GM19328 (cell line): Measurements from ENCODE around the gene DAGLB.
"Not testable (repeated sequence)": the region's sequence is repeated elsewhere in the genome, so short reads cannot be mapped to it uniquely, and the experiment has no call there.

Source experiments
- ATAC-seq: cut with Tn5 transposase; IDR thresholded peaks from one replicate; pipeline ENCODE4 v1.9.1; 2021; ENCODE audit warnings: mild to moderate bottlenecking, moderate library complexity; ENCODE audit not compliant: unreplicated experiment

DAGLB gene

DNA sequence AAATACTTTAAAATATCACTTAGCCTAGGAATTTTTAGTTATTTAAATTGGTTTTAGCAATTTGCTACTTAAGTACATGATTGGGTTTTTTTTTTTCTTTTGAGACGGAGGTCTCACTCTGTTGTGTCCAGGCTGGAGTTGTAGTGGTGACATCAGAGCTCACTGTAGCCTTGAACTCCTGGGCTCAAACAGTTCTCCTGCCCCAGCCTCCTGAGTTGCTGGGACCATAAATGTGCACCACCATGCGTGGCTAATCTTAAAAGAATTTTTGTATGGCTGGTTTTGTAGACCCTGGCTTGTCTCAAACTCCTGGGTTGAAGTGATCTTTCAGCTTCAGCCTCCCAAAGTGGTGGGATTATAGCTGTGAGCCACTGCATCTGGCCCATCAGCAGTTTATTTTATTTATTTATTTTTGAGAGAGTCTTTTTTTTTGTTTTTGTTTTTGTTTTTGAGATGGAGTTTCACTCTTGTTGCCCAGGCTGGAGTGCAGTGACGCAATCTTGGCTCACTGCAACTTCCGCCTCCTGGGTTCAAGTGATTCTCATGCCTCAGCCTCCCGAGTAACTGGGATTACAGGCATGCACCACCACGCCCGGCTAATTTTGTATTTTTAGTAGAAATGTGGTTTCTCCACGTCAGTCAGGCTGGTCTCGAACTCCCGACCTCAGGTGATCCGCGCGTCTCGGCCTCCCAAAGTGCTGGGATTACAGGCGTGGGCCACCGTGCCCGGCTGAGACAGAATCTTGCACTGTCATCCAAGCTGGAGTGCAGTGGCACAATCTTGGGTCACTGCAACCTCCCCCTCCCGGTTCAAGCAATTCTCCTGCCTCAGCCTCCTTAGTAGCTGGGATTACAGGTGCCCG, 47.3 kb downstream of the DAGLB start:
- ATAC-seq, result not testable (repeated sequence)

DNA sequence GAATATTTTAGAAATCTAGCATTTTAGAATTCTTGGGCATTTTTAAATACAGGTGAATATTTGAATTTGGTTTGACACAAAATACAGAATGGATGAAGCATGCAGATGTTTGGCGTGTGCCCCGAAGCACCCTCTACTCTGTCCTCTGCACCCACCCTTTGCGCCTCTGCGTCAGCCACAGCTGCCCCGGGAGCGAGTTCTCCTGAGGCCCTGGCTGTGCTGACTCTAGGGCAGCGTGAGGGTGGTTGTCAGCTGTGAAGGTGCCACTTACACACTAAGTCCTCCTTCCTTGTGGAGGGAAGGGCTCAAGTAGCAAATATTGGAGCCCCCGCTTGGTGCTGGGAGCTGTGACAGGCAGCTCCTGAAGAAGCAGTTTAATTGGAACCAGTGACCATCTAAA, 48.4 kb downstream of the DAGLB start:
- no peak for ATAC-seq

DNA sequence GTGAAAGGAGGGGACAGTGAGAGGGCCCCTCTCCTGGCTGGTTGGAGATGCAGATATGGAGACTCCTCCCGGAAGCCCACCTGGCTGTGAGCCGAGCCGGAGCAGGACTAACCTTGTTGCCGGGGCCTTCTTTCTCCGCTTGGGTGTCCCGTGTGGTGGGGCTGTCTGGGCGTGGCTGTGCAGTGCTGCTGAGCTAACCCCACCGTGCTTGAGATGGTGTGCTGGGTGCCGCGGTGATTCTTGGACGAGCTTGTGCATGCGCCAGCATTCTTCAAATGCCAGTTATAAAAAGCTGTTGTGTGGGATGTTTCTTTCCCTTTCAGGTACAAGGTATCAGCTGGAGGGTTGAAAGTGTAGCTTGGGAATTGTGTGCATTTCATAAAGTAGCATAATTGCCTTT, 48.8 kb downstream of the DAGLB start:
- ATAC-seq, result no peak

- ATAC-seq, result not testable (repeated sequence)
These were observed 49.8 kb downstream of the DAGLB start for GRCh38 chr7:6397759-6398495.

DNA sequence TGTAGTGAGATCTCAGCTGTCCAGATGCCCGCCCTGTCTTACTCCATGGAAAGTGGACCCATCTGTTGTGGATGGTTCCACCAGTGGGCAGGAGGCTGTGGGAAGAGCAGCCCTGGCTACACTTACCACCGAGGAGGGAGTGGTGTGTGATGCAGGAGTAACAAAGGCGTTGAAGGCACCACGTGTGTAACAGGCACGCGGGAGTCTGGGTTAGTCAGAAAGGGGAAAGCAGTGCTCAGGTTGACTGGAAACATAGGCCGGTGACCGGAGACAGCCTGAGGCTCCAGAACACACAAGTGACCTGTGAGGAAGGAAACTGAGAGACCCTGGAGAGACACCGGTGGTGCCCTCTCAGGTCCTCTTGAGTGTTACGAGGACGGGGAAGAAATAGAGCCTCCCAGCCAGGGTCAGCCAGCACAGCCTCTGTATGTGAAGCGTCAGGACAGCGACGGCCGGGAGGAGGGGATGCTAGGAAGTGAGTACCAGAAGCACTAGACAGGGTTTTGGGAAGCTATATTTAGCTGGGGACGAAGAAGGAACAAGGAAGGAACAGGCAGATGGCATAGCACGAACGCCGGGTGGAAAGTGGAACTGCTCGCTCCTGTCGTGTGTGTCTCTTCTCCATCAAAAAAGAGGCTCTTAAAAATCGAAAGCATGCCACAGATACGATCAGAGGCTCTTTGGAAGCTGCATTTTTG, 51.7 kb downstream of the DAGLB start:
- ATAC-seq, result no peak

- ATAC-seq, result no peak
These were observed 53.6 kb downstream of the DAGLB start for GRCh38 chr7:6394114-6394513.

DNA sequence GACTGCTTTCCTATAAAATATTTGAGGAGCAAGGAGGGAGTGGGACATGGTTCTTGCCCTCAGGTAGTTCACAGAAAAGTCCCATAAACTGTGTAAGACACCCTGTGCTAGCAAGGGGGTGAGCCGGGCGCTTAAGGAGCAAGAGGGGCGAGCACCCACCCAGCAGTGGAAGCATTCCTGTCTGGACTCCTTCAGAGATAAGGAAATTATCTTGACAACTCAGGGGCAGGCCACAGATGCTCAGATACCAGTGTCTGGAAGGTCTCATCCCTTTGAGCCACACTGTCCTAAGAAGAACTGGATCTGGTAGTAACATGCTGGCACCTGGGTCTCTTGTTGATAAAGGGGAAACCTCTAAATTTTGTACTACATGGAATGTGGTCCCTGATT, 54.1 kb downstream of the DAGLB start:
- no peak for ATAC-seq

DNA sequence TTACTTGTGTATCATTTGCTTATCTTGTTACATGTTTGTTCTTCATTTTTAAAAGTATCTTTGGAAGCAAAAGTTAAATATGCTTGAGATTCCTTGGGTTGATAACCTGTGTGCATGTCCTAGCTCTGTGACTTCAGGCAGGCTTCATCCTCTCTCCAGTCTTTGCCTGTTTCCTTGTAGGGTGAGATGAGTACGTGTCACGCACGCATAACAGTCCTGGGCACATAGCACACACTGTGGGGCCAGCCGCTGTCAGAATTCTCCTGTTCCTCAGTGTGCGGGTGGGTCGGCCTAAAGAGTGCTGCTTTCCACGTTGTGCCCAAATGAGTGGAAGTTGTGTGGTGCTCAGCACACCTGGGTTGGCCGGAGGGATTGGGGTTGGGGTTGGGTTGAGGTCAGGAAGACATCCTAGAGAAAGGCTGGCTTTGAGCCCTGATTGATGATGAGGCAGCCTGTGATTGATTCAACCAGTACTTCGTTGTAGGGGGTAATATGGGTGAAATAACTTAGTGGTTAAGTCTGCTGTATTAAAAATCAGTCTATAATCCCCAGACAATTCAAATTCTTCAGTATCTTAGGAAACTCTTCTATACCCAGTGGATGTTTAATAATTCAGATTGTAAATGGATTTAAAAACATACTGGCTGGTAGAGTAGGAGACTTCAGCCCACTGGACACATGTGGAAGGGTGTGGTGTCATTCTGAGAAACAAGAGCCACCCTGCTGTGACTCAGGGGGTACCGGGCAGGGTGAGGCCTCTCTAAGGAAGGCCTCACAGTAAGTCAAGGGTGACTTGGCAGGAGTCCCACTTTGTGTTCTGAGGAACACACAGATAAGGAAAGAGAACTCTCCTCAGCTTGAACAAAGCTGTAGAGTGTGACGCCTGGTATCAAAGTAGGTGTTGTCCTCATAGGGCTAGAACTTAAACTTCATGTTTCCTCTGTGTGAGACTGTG, 54.8 kb downstream of the DAGLB start:
- no peak for ATAC-seq

DNA sequence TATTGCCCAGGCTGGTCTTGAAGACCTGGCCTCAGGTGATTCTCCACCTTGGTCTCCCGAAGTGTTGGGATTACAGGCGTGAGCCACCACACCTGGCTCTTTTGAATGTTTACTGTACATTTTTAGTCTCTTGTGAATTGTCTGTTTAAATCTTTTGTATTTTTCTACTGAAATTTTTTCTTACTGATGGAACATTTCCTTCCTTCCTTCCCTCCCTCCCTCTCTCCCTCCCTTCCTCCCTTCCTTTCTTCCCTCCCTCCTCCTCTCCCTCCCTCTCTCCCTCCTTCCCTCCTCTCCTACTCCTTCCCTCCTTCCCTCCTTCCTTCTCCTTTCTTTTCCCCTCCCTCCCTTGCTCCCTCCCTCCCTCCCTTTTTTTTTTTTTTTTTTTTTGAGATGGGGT, 58.0 kb downstream of the DAGLB start:
- ATAC-seq, result no peak

- ATAC-seq, result no peak
These were observed 59.9 kb downstream of the DAGLB start for GRCh38 chr7:6387734-6388294.

DNA sequence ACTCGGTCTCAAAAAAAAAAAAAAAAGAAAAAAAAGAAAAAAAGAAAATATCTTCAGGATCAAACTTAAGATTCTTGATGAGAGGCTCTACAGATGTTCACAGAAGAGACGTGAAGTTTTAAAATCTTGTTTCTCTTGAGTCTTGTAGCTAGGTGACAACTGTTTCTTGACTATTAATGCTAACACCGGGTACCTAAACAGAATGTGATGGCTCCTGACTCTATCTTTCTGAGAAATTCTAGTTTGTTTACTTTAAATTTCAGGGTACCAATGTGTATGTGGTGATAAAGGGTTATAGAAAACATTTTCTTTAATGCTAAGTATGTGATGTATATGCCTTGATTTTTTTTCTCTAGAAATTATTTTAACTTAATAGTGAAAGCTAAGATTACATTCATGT, 61.0 kb downstream of the DAGLB start:
- no peak for ATAC-seq

DNA sequence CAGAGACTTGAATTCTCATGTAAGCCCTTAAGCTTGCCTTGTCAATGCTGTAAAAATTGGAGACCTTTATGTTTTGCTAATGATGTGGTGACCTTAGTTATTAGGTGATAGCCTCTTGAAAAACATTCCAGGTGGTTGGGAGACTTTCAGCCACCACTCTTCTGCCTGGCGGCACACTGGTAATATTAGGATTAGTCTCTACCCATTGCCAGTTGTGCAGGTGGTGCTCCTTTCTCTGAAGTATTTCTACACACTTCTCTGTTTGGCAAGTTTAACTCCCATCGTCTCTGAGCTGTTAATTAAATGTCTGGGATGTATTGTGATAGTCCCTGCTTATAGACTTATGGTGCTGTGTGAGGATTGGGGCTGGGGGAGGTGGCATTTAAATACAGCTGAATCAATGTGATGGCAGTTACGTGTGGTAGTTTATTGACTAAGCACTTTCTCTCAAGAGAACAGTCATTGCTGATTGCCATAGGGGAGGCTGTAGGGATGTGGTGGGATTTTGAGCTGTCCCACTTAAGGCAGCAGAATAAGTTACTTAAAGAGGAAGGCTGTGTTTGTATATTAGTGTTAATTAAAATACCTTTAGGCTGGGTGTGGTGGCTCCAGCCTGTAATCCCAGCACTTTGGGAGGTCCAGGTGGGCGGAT, 61.7 kb downstream of the DAGLB start:
- ATAC-seq, result no peak

- ATAC-seq, result no peak
These were observed 62.5 kb downstream of the DAGLB start for GRCh38 chr7:6385110-6385781.

DNA sequence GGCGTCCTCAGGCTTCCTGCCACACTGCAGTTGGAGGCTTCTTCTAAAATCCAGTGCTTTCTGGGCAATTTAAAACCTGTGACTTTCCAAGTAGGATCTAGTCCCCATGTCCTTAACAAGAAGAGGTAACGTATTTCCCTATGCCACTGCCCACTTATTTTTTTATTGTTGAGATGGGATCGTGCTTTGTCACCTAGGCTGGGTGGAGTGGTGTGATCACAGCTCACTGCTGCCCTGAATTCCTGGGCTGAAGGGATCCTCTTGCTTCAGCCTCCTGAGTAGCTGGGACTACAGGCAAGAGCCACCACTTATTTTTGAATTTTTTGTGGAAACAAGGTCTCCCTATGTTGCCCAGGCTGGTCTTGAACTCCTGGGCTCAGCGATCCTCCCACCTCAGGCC, 63.4 kb downstream of the DAGLB start:
- ATAC-seq, result no peak

DNA sequence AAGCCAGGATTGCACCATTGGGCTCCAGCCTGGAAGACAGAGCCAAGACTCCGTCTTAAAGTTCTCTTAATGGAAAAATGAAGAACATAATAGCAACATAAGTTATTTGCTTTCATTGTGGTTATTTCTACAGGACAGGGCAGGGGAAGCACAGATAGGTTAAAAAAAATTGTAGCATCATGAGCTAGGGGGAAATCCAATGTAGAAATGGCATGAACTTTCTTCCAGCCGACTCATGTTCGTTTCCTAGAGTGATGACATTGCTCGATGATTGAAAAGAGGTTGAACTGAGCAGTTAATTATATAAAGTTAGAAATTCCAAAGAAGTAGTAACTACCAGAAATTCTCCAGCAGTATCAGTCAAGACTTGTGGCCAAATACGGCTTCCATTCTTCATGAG, 64.9 kb downstream of the DAGLB start:
- ATAC-seq, result no peak

GRCh38 chr7:6381846-6382245, 65.9 kb downstream of the DAGLB start:
- ATAC-seq, result not testable (repeated sequence)

GRCh38 chr7:6380310-6381095, 67.3 kb downstream of the DAGLB start:
- ATAC-seq, result no peak

DNA sequence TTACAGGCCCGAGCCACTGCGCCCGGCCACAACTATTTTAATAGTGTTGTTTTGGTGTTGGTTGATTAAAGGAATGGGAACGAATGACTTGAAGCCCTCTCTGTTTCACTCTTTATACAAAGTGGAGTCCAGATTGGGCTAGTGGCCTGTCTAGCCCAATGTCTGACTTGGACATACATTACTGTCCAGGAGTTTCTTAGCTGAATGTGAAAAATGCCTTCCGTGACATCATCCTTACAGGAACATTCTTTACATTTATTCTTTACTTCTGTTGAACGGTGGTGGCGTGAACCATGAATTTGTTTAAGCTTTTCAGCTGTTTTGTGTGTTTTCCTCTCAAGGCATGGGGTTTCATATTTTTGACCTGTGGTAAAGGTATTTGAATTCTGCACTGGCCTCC, 67.9 kb downstream of the DAGLB start:
- ATAC-seq, result no peak
